Prostate gland (tissue), 2 donors: ENCODE results near the gene SNX10.

Source experiments
- POLR2AphosphoS5 ChIP-seq: sonication (generic); formaldehyde crosslinking; IDR thresholded peaks from one replicate; pipeline ENCODE4 v1.6.1; 2017; ENCODE audit warnings: antibody characterized with exemption
- TF ChIP-seq, protein P1 (sequence below), 4 experiments: fragments of 200-600 bp in 2 of 4; fragments of 450-650 bp in 2 of 4; sonication (generic) in 2 of 4; IDR thresholded peaks; 1 replicate in 3 of 4; 2 replicates in 1 of 4; pipeline ENCODE4 v1.5.1; 2016 to 2019; ENCODE audit warnings: antibody characterized with exemption in 4 of 4, mild to moderate bottlenecking in 2 of 4, moderate library complexity in 2 of 4

DNA sequence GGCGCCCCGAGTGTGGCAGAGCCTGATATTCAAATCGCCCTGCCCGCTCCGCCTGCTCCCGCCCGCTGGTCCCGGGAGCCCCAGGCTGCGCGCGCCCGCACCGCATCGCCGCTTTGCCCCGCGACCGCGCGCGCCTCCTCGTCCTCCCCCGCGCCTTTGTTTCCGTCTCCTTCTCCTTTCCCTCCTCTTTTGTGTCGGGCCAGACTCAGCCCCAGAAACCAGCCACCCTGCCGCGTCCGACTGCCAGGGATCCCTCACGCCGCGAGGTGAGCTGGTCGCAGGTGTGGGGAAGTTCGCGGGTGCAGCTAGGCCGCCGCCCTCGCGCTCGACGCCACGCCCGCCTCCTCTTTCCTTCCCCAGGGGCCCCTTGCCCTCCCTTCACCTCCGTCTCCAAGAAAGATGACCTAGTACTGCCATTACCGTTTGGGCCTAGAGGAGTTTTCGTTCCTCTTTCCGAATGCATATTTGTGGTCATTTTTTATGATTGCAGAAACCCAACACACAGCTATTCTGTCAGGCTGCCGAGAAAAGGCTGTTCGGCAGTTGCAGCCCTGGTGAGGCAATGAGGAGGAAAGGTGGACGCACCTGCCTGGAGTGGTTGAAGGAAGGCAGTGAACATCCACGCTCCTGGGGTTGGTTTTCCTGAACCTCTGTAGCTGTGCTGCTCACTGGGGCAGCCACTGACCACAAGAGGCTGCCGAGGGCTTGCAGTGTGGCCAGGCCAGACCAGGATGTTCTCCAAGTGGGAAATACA lies 107.3 kb downstream of the SNX10 start:
- TF ChIP-seq, protein P1, sequence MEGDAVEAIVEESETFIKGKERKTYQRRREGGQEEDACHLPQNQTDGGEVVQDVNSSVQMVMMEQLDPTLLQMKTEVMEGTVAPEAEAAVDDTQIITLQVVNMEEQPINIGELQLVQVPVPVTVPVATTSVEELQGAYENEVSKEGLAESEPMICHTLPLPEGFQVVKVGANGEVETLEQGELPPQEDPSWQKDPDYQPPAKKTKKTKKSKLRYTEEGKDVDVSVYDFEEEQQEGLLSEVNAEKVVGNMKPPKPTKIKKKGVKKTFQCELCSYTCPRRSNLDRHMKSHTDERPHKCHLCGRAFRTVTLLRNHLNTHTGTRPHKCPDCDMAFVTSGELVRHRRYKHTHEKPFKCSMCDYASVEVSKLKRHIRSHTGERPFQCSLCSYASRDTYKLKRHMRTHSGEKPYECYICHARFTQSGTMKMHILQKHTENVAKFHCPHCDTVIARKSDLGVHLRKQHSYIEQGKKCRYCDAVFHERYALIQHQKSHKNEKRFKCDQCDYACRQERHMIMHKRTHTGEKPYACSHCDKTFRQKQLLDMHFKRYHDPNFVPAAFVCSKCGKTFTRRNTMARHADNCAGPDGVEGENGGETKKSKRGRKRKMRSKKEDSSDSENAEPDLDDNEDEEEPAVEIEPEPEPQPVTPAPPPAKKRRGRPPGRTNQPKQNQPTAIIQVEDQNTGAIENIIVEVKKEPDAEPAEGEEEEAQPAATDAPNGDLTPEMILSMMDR (IDR thresholded peaks at IDR 0.05) = peak in 1 of 4 experiments; percentile 9
- peak; percentile 14 for TF ChIP-seq POLR2AphosphoS5
